GM23248 (cell line): ENCODE data around the gene AK8.

ENCODE experiments used
- EZH2 ChIP-seq: fragments of 200-600 bp; sonication (generic); IDR thresholded peaks from 2 replicates; pipeline ENCODE4 v1.6.1; 2018; ENCODE audit warnings: antibody characterized with exemption, mild to moderate bottlenecking; ENCODE audit not compliant: insufficient read depth, poor library complexity, severe bottlenecking
- EZH2phosphoT487 ChIP-seq: fragments of 200-600 bp; sonication (generic); IDR thresholded peaks from 2 replicates; pipeline ENCODE4 v1.6.1; 2018; ENCODE audit warnings: antibody characterized with exemption, moderate library complexity, mild to moderate bottlenecking, low read depth; ENCODE audit not compliant: insufficient read depth

DNA sequence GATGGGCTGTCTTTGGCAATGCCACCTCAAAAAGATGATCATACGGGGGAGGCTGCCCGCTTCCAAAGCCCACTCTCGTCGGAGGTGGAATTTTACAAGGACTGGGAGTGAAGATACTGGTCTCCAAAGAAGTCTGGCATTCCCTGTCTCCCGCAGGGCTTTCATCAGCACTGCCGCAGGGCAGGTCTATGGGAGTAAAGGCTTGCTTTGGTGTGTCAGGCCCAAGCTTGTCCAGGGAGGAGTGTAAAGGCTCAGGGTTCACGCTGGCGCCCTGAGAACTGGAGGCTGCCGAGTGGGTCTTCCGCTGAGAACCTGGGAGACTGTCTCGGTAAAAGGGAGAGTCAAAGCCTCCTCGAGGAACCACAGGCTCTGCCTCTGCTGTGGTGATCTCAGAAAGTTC is 27.6 kb upstream of the AK8 start:
- TF ChIP-seq EZH2 = no peak
- no peak for TF ChIP-seq EZH2phosphoT487
